ENCODE results near the gene GATM. TPM values are rescaled to one million over a fixed set of nuclear protein-coding genes. Genes with fewer than 3 reads are reported as not detected.

GATM gene
- total RNA-seq, 4 donors from 2014 or later = 15.4 to 38.3 (median 25.4) TPM

DNA sequence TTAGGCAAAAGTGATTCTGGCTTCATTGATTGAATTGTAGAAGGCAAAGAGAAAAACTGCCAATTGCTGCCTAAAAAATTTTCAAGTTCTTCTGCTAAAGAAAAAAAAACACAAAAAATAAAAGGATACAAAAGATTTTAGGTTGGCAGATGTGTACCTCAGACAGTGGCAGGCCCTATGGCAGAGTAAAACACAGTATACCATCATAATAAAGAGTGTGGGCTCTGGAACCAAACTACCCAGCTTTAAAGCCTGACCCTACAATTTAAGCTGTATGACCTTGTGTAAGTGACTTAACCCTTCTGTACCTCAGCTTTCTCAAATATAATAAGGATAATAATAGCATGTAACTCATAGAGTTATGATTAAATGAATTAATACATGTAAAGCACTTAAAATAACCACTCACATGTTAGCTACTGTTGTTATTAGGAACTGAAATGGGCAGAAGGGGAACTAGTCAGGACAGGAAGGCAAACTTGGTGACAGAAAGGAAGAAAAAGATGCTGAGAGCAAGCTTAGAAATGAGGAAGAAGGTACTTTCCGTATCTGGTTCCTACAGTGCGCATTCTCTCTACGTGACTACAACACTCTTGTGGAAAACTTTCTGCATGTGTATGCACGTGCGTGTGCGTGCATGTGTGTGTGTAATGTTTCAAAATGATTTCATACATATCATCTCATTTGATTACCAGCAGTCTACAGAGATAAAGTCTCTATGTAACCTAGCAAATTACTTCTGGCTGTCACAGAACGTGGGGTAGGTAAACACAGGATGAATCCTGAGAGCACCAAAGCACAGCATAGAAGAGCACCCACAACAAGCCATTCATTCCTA is 13.6 kb upstream of the GATM start:
- Histone ChIP-seq H3K27me3 (peaks cover 51% of the 10 kb centered on the region), H3K36me3 (no peaks in the 10 kb centered on the region), H3K4me3 (no peak overlapping the region), H3K4me1 (no peaks in the 10 kb centered on the region), H3K9me3 (no peaks in the 10 kb centered on the region), H3K27ac (no peak overlapping the region)
- peak; percentile 48 for ATAC-seq
- TF ChIP-seq POLR2AphosphoS5 (IDR thresholded peaks at IDR 0.05) (no peak), EP300 (IDR thresholded peaks at IDR 0.05) (no peak), POLR2A (IDR thresholded peaks at IDR 0.05) (no peak)
- TF ChIP-seq, protein P1, sequence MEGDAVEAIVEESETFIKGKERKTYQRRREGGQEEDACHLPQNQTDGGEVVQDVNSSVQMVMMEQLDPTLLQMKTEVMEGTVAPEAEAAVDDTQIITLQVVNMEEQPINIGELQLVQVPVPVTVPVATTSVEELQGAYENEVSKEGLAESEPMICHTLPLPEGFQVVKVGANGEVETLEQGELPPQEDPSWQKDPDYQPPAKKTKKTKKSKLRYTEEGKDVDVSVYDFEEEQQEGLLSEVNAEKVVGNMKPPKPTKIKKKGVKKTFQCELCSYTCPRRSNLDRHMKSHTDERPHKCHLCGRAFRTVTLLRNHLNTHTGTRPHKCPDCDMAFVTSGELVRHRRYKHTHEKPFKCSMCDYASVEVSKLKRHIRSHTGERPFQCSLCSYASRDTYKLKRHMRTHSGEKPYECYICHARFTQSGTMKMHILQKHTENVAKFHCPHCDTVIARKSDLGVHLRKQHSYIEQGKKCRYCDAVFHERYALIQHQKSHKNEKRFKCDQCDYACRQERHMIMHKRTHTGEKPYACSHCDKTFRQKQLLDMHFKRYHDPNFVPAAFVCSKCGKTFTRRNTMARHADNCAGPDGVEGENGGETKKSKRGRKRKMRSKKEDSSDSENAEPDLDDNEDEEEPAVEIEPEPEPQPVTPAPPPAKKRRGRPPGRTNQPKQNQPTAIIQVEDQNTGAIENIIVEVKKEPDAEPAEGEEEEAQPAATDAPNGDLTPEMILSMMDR (IDR thresholded peaks at IDR 0.05) = no peak
- WGBS, 2 donors (ENCODE audit: low coverage in 1 of 2) = 76 to 85% methylated on average over 7 of the region's 7 CpGs

DNA sequence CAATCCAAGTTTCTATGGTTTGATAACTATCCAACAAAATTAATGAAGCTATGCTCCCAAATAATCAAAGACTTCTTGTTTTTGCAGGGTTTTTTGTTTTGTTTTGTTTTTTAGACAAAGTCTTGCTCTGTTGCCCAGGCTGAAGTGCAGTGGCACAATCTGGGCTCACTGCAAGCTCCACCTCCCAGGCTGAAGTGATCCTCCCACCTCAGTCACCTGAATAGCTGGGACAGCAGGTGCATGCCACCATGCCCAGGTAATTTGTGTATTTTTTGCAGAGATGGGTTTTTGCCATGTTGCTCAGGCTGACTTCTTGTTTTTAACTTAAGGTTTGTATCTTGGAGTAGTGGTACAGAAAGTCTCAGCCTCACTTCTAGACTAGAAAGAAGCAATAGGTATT is 11.0 kb upstream of the GATM start:
- H3K4me1 ChIP-seq = no peaks in the 10 kb centered on the region
- ATAC-seq = no peak
- no peak overlapping the region for H3K4me3 ChIP-seq
- TF ChIP-seq, protein P1 (IDR thresholded peaks at IDR 0.05) = no peak
- TF ChIP-seq POLR2A (IDR thresholded peaks at IDR 0.05) (no peak), EP300 (IDR thresholded peaks at IDR 0.05) (no peak), POLR2AphosphoS5 (IDR thresholded peaks at IDR 0.05) (no peak)
- peaks cover 38% of the 10 kb centered on the region for H3K27me3 ChIP-seq
- H3K36me3 ChIP-seq = no peaks in the 10 kb centered on the region
- no peak overlapping the region for H3K27ac ChIP-seq
- H3K9me3 ChIP-seq = no peaks in the 10 kb centered on the region

GRCh38 chr15:45387380-45388007 is 9.2 kb upstream of the GATM start:
- TF ChIP-seq POLR2AphosphoS5 (IDR thresholded peaks at IDR 0.05) (no peak), POLR2A (IDR thresholded peaks at IDR 0.05) (no peak), EP300 (IDR thresholded peaks at IDR 0.05) (no peak)
- TF ChIP-seq, protein P1 (IDR thresholded peaks at IDR 0.05) = no peak
- WGBS, 2 donors (ENCODE audit: low coverage in 1 of 2) = 40% methylated on average over 1 of the region's 1 CpG
- Histone ChIP-seq H3K27me3 (peaks cover 33% of the 10 kb centered on the region), H3K27ac (no peak overlapping the region), H3K9me3 (no peaks in the 10 kb centered on the region), H3K36me3 (no peaks in the 10 kb centered on the region), H3K4me3 (no peak overlapping the region), H3K4me1 (no peaks in the 10 kb centered on the region)
- no peak for ATAC-seq

GRCh38 chr15:45386974-45387373 is 8.6 kb upstream of the GATM start:
- ATAC-seq = no peak
- Histone ChIP-seq H3K4me1 (no peaks in the 10 kb centered on the region), H3K4me3 (no peak overlapping the region), H3K27me3 (peaks cover 33% of the 10 kb centered on the region), H3K9me3 (no peaks in the 10 kb centered on the region), H3K36me3 (no peaks in the 10 kb centered on the region), H3K27ac (no peak overlapping the region)
- WGBS, 2 donors (ENCODE audit: low coverage in 1 of 2) = 57 to 88% methylated on average over 1 of the region's 1 CpG
- no peak for TF ChIP-seq POLR2A (IDR thresholded peaks at IDR 0.05)
- no peak for TF ChIP-seq EP300 (IDR thresholded peaks at IDR 0.05)
- TF ChIP-seq POLR2AphosphoS5 (IDR thresholded peaks at IDR 0.05) = no peak
- TF ChIP-seq, protein P1 (IDR thresholded peaks at IDR 0.05) = no peak

GRCh38 chr15:45386420-45386819 is 8.1 kb upstream of the GATM start:
- WGBS, 2 donors (ENCODE audit: low coverage in 1 of 2) = 30 to 53% methylated on average over 2 to 3 of the region's 5 CpGs
- no peaks in the 10 kb centered on the region for H3K4me1 ChIP-seq
- no peak overlapping the region for H3K4me3 ChIP-seq
- H3K27me3 ChIP-seq = peaks cover 30% of the 10 kb centered on the region
- no peaks in the 10 kb centered on the region for H3K36me3 ChIP-seq
- H3K9me3 ChIP-seq = no peaks in the 10 kb centered on the region
- no peak overlapping the region for H3K27ac ChIP-seq
- TF ChIP-seq POLR2A (IDR thresholded peaks at IDR 0.05) = no peak
- TF ChIP-seq POLR2AphosphoS5 (IDR thresholded peaks at IDR 0.05) = no peak
- TF ChIP-seq, protein P1 (IDR thresholded peaks at IDR 0.05) = no peak
- TF ChIP-seq EP300 (IDR thresholded peaks at IDR 0.05) = no peak
- ATAC-seq = no peak
